Testis (tissue), 2 donors: Measurements from ENCODE around the gene LMNTD2.

Experiments
- CTCF ChIP-seq, 3 experiments: fragments of 450-650 bp in 2 of 3; fragments of 200-600 bp in 1 of 3; sonication (generic) in 1 of 3; IDR thresholded peaks; one replicate each; pipeline ENCODE4 v1.5.1; 2016 to 2019; ENCODE audit warnings: antibody characterized with exemption in 3 of 3, mild to moderate bottlenecking in 2 of 3, moderate library complexity in 1 of 3
- POLR2A ChIP-seq: fragments of 450-650 bp; IDR thresholded peaks from one replicate; pipeline ENCODE4 v1.6.1; 2017; ENCODE audit warnings: antibody characterized with exemption, mild to moderate bottlenecking, moderate library complexity

GRCh38 chr11:559712-560304 is 730 bp downstream of the LMNTD2 start:
- no peak for TF ChIP-seq CTCF (IDR thresholded peaks at IDR 0.05)
- TF ChIP-seq POLR2A, result no peak
